IPS DF 6.9 (cell line): ENCODE measurements around the gene ERG28.

Experiments
- DNase-seq: peaks from one replicate; pipeline ENCODE4 v3.0.0-alpha.2; 2013; ENCODE audit warnings: low read depth, low spot score
- H3K27ac ChIP-seq: one replicate; pipeline ENCODE4 v1.5.1; 2013; ENCODE audit warnings: low read length, control low read depth
- H3K27me3 ChIP-seq: 2 replicates; pipeline ENCODE4 v1.6.1; 2013; ENCODE audit warnings: mild to moderate bottlenecking, low read length; ENCODE audit not compliant: control insufficient read depth, insufficient read depth
- H3K36me3 ChIP-seq: 2 replicates; pipeline ENCODE4 v1.6.1; 2013; ENCODE audit warnings: low read length; ENCODE audit not compliant: control insufficient read depth, insufficient read depth
- H3K4me1 ChIP-seq: 2 replicates; pipeline ENCODE4 v1.6.1; 2013; ENCODE audit warnings: low read length; ENCODE audit not compliant: control insufficient read depth, insufficient read depth
- H3K4me3 ChIP-seq: 2 replicates; pipeline ENCODE4 v1.5.1; 2013; ENCODE audit warnings: mild to moderate bottlenecking, low read length
- H3K9me3 ChIP-seq: 2 replicates; pipeline ENCODE4 v1.6.1; 2013; ENCODE audit warnings: low read length, inconsistent platforms; ENCODE audit not compliant: control insufficient read depth, insufficient read depth
- WGBS: extraction: QIAGEN DNeasy Blood & Tissue Kit; methylation state at CpG from one replicate; pipeline ENCODE4 v1.1.7; 2013; ENCODE audit warnings: mixed read lengths, missing lambda C conversion rate; ENCODE audit not compliant: insufficient read length, insufficient coverage; 5-methylcytosine and 5-hydroxymethylcytosine counted together

Gene ERG28

DNA sequence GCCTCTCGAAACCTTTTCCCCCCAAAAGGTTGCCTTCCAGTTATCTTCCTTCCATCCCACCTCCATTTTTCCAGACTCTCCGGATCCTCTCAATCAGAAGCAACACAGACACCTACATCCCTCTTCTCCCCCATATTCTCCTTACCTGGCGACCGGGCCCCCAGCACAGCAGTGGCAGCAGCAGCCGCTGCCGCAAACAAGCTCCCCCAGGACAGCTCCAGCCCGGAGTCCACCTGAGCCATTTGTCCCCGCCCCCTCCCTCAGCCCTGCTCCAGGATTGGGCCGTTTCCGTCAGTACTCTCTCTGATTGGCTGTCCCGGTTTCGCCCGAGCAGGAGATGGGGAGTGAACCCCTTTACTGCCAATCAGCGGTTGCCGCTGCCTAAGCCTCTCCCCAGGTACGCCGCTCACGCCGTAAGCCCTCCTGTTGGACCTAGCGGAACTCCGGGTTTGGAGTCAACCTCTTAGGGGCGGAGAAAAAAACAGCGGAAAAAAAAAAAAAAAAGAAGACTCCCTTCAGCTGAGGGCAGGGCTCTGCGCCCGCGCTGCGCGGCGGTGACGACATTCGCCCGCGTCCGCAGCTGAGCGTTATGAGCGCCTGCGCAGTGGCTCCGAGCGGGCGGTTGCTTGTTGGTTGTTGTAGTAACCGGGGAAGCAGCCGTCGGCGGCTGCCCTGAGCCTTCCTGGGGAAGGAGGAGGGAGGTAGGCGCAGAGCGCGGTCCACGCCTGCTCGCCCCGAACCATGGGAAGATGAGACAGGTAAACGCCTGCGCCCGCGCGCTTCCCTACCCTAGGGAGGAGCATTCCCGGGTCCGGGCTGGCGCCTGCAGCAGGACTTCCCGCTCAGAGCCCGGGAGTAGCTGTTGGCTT is at the start of gene ERG28, which contains the start of gene TTLL5:
TSS of gene ERG28 (minus strand) at position 247 of the 869 bp plus-strand sequence. CDS start 3,374 bp downstream, outside the sequence.
TSS of gene TTLL5 (plus strand) at position 617 of the 869 bp plus-strand sequence. CDS start 1,904 bp downstream, outside the sequence.
- Histone ChIP-seq H3K27ac (no peak within 1 kb of the TSS), H3K27me3 (no peaks in the 10 kb centered on the region), H3K9me3 (no peaks in the 10 kb centered on the region), H3K4me3 (peak within 1 kb of the TSS; percentile 100), H3K4me1 (no peaks in the 10 kb centered on the region), H3K36me3 (peaks cover 2% of the 10 kb centered on the region; the same call in 1 of the 2 replicates)
- no CpG with 5 or more reads among the region's 60 CpGs for WGBS
- peak; percentile 91 for DNase-seq

GRCh38 chr14:75709207-75709812 is 48.6 kb upstream of the ERG28 start:
- no peaks in the 10 kb centered on the region; the same call in 1 of the 2 replicates for H3K36me3 ChIP-seq
- no peaks in the 10 kb centered on the region for H3K27me3 ChIP-seq
- DNase-seq, result peak; percentile 31
- H3K4me1 ChIP-seq, result no peaks in the 10 kb centered on the region
- no peak overlapping the region for H3K27ac ChIP-seq
- H3K9me3 ChIP-seq, result no peaks in the 10 kb centered on the region
- no CpG with 5 or more reads among the region's 10 CpGs for WGBS
- H3K4me3 ChIP-seq, result no peak overlapping the region

- DNase-seq, result no peak
Observed at GRCh38 chr14:75705014-75705413, 44.3 kb upstream of the ERG28 start.

DNA sequence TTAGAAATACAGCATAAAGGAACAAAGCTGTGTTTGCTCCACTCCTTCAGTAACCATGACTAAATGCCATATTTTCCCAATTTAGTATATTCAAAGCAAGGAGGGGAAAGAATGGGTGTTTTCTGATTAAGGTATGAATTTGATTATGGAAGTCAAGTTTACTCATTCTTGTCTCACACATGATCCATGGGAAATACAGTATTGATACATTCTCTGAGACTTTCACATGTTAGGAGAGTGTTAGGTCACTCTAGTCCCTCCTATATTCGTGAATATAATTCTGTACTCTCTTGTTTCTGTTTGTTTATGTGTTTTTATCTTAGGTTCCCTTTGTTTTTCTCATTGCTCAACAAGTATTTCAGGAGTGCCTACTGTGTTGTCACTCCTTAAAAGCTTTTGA is 42.8 kb upstream of the ERG28 start:
- Histone ChIP-seq H3K4me3 (no peak overlapping the region), H3K27ac (no peak overlapping the region), H3K4me1 (no peaks in the 10 kb centered on the region), H3K9me3 (no peaks in the 10 kb centered on the region), H3K36me3 (0 out of 2 replicates have a peak, but pooled peaks cover 4% of the 10 kb centered on the region), H3K27me3 (no peaks in the 10 kb centered on the region)
- WGBS, result no CpG with 5 or more reads among the region's 1 CpG
- DNase-seq, result no peak

More at GRCh38 chr14:75705014-75705413, 44.3 kb upstream of the ERG28 start:
- H3K36me3 ChIP-seq, result 0 out of 2 replicates have a peak, but pooled peaks cover 4% of the 10 kb centered on the region
- H3K9me3 ChIP-seq, result no peaks in the 10 kb centered on the region
- H3K4me1 ChIP-seq, result no peaks in the 10 kb centered on the region
- H3K27me3 ChIP-seq, result no peaks in the 10 kb centered on the region
- H3K27ac ChIP-seq, result no peak overlapping the region
- H3K4me3 ChIP-seq, result no peak overlapping the region
- WGBS, result no CpG with 5 or more reads among the region's 3 CpGs

- no peak overlapping the region for H3K4me3 ChIP-seq
- H3K27ac ChIP-seq, result no peak overlapping the region
- WGBS, result no CpG with 5 or more reads among the region's 3 CpGs
- no peaks in the 10 kb centered on the region for H3K4me1 ChIP-seq
- H3K9me3 ChIP-seq, result no peaks in the 10 kb centered on the region
- H3K27me3 ChIP-seq, result no peaks in the 10 kb centered on the region
- no peak for DNase-seq
- H3K36me3 ChIP-seq, result 0 out of 2 replicates have a peak, but pooled peaks cover 4% of the 10 kb centered on the region
Observed at GRCh38 chr14:75702616-75703261, 42.1 kb upstream of the ERG28 start.

GRCh38 chr14:75702122-75702521 is 41.4 kb upstream of the ERG28 start:
- H3K27ac ChIP-seq, result no peak overlapping the region
- H3K27me3 ChIP-seq, result no peaks in the 10 kb centered on the region
- no peaks in the 10 kb centered on the region for H3K4me1 ChIP-seq
- no CpG with 5 or more reads among the region's 2 CpGs for WGBS
- DNase-seq, result no peak
- no peak overlapping the region for H3K4me3 ChIP-seq
- H3K9me3 ChIP-seq, result no peaks in the 10 kb centered on the region
- H3K36me3 ChIP-seq, result 0 out of 2 replicates have a peak, but pooled peaks cover 4% of the 10 kb centered on the region

- WGBS, result no CpG with 5 or more reads among the region's 6 CpGs
- H3K9me3 ChIP-seq, result no peaks in the 10 kb centered on the region; the same call in 1 of the 2 replicates
- H3K4me1 ChIP-seq, result no peaks in the 10 kb centered on the region
- no peak overlapping the region for H3K27ac ChIP-seq
- H3K36me3 ChIP-seq, result 0 out of 2 replicates have a peak, but pooled peaks cover 4% of the 10 kb centered on the region
- H3K4me3 ChIP-seq, result no peak overlapping the region
- no peak for DNase-seq
- no peaks in the 10 kb centered on the region for H3K27me3 ChIP-seq
Observed at GRCh38 chr14:75700295-75700694, 39.6 kb upstream of the ERG28 start.

DNA sequence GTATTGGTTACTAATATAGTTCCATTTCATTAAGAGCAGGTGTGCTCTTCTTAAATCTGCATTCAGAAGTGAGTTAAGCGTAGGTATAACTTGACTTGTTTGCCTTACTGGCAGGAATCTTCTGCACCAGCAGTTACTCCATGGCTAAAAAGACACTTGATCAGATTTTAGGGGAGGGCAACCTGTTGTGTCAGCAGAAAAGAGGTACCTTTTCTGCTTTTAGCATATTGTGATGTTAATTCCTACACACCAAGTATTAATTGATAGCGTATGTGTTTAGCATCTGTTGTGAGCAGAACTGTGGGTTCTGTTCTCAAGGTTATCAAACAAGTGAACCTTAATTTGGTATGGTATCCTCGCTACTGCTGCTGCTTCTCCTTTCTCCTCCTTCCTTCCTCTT is 38.7 kb upstream of the ERG28 start:
- Histone ChIP-seq H3K36me3 (0 out of 2 replicates have a peak, but pooled peaks cover 4% of the 10 kb centered on the region), H3K4me3 (no peak overlapping the region)
- WGBS, result no CpG with 5 or more reads among the region's 3 CpGs

DNA sequence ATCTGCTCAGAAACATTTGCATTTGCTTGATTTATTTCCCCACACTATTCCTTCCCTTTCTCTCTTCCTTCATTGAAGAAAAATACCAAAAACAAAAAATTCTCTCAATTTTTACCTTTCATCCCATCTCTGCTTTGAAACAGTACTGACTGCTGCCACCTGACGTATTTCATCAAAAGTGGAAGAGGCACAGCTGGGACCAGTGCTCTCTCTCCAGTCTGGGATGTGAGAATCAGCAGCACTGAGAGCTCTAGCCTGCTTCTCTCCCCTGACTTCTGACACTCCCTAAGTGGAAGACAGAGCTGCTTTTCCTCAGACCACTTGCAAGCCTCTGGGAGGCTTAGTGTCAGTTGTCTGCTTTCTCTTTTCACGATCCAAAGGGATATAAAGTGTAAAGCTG is 37.2 kb upstream of the ERG28 start:
- H3K27me3 ChIP-seq, result no peaks in the 10 kb centered on the region
- DNase-seq, result no peak
- H3K4me1 ChIP-seq, result no peaks in the 10 kb centered on the region
- no CpG with 5 or more reads among the region's 2 CpGs for WGBS
- no peaks in the 10 kb centered on the region; the same call in 1 of the 2 replicates for H3K9me3 ChIP-seq
- H3K4me3 ChIP-seq, result no peak overlapping the region
- 0 out of 2 replicates have a peak, but pooled peaks cover 4% of the 10 kb centered on the region for H3K36me3 ChIP-seq
- H3K27ac ChIP-seq, result no peak overlapping the region

More for the DNA sequence above, 38.7 kb upstream of the ERG28 start:
- Histone ChIP-seq H3K4me1 (no peaks in the 10 kb centered on the region), H3K9me3 (no peaks in the 10 kb centered on the region; the same call in 1 of the 2 replicates), H3K27me3 (no peaks in the 10 kb centered on the region), H3K27ac (no peak overlapping the region)
- DNase-seq, result no peak

DNA sequence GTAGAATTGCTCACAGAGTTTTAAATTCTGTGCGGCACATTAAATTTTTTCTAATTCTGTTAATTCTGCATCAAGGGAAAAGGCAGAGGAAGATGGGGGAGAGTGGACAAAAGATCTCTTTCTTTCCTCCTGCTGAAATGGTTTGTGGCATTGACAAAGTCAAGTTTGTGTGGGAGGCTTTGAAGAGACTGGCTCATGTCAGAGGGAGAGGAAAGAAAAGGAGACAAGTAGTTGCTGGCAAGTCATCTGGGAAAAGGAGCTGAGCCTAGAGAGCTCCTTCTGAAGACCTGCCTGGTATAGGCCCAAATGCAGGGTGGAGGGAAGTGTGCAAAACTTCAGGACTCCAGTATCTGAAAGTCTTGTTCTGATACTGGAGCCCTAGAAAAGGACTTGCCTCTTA is 36.7 kb upstream of the ERG28 start:
- Histone ChIP-seq H3K9me3 (no peaks in the 10 kb centered on the region; the same call in 1 of the 2 replicates), H3K27ac (no peak overlapping the region), H3K4me3 (no peak overlapping the region), H3K4me1 (no peaks in the 10 kb centered on the region), H3K27me3 (no peaks in the 10 kb centered on the region), H3K36me3 (0 out of 2 replicates have a peak, but pooled peaks cover 4% of the 10 kb centered on the region)
- DNase-seq, result no peak
- WGBS, result no CpG with 5 or more reads among the region's 1 CpG
